ENCODE data around the gene PTGIS. TPM values are rescaled to one million over a fixed set of nuclear protein-coding genes. Genes with fewer than 3 reads are reported as not detected.

Gene PTGIS
- total RNA-seq, 1 experiment from 2014 or later, result not detected

- no peak for DNase-seq (ENCODE audit: extremely low read depth, low read depth)
Measured at GRCh38 chr20:49478754-49479689, 88.9 kb downstream of the PTGIS start.

GRCh38 chr20:49478266-49478665, 89.7 kb downstream of the PTGIS start:
- DNase-seq (ENCODE audit: extremely low read depth, low read depth), result no peak

- DNase-seq (ENCODE audit: extremely low read depth, low read depth), result no peak
Measured at GRCh38 chr20:49477200-49477599, 90.7 kb downstream of the PTGIS start.

GRCh38 chr20:49476016-49476355, 92.0 kb downstream of the PTGIS start:
- DNase-seq (ENCODE audit: extremely low read depth, low read depth), result no peak

- DNase-seq (ENCODE audit: extremely low read depth, low read depth), result no peak
Measured at GRCh38 chr20:49475292-49476015, 92.5 kb downstream of the PTGIS start.

- no peak for DNase-seq (ENCODE audit: extremely low read depth, low read depth)
Measured at GRCh38 chr20:49471397-49471796, 96.5 kb downstream of the PTGIS start.

- no peak for DNase-seq (ENCODE audit: extremely low read depth, low read depth)
Measured at GRCh38 chr20:49470922-49471321, 97.0 kb downstream of the PTGIS start.

- no peak for DNase-seq (ENCODE audit: extremely low read depth, low read depth)
Measured at GRCh38 chr20:49469060-49469459, 98.9 kb downstream of the PTGIS start.

GRCh38 chr20:49468412-49468811, 99.5 kb downstream of the PTGIS start:
- no peak for DNase-seq (ENCODE audit: extremely low read depth, low read depth)

GRCh38 chr20:49466114-49466912, 101.6 kb downstream of the PTGIS start:
- no peak for DNase-seq (ENCODE audit: extremely low read depth, low read depth)

- DNase-seq (ENCODE audit: extremely low read depth, low read depth), result no peak
Measured at GRCh38 chr20:49464556-49464955, 103.4 kb downstream of the PTGIS start.

GRCh38 chr20:49462626-49463025, 105.3 kb downstream of the PTGIS start:
- no peak for DNase-seq (ENCODE audit: extremely low read depth, low read depth)

- no peak for DNase-seq (ENCODE audit: extremely low read depth, low read depth)
Measured at GRCh38 chr20:49461894-49462620, 105.9 kb downstream of the PTGIS start.

GRCh38 chr20:49460916-49461315, 107.0 kb downstream of the PTGIS start:
- no peak for DNase-seq (ENCODE audit: extremely low read depth, low read depth)

GRCh38 chr20:49460131-49460530, 107.8 kb downstream of the PTGIS start:
- no peak for DNase-seq (ENCODE audit: extremely low read depth, low read depth)

- no peak for DNase-seq (ENCODE audit: extremely low read depth, low read depth)
Measured at GRCh38 chr20:49459684-49460083, 108.3 kb downstream of the PTGIS start.

- no peak for DNase-seq (ENCODE audit: extremely low read depth, low read depth)
Measured at GRCh38 chr20:49457444-49457843, 110.5 kb downstream of the PTGIS start.

- DNase-seq (ENCODE audit: extremely low read depth, low read depth), result no peak
Measured at GRCh38 chr20:49456646-49457045, 111.3 kb downstream of the PTGIS start.

GRCh38 chr20:49455691-49456090, 112.2 kb downstream of the PTGIS start:
- DNase-seq (ENCODE audit: extremely low read depth, low read depth), result no peak
